GF-D8 (cell line): ENCODE data around the gene TSC1.
A peak's percentile ranks its signal among the peaks of the same experiment; 100 is the strongest.

Experiments used
- DNase-seq: peaks from one replicate; lab custom pipeline; 2025; lab: John Stamatoyannopoulos, UW

Gene TSC1

DNA sequence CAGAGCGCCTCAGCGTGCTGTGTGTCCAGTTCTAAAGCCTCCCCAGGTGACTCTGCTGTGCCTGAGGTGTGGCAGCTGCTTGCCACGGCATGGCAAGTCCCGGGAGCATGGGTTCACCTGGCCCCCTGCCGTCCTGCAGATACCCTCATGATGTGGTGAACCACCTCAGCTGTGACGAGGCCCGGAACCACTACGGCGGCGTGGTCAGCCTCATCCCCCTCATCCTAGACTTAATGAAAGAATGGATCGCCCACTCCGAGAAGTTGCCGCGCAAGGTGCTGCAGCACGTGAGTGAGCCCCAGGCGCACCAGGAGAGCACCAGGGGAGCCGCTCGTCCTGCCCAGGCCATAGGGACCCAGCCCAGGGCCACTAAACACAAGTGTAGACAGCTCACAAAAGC lies 56.3 kb downstream of the TSC1 start:
- DNase-seq = no peak

GRCh38 chr9:132887181-132888120 lies 57.0 kb downstream of the TSC1 start:
- no peak for DNase-seq

DNA sequence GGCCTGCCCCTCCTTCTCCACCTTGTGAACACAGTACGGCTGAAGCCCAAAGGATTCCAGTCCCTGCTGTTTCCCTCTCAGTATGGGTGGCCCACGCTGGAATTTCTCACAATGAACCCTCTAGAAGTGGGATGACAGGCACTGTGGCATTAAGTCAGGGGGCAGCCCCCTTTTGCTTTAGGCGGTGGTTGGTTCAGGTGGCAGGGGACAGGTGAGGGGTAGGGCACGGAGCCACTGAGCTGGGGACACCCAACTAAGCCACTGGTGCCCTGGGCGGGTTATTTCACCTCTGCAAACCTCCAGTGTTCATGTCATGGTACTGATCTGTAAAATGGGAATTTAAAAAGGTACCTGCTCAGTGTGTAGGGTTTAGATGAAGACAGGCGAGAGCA lies 58.1 kb downstream of the TSC1 start:
- DNase-seq = no peak

DNA sequence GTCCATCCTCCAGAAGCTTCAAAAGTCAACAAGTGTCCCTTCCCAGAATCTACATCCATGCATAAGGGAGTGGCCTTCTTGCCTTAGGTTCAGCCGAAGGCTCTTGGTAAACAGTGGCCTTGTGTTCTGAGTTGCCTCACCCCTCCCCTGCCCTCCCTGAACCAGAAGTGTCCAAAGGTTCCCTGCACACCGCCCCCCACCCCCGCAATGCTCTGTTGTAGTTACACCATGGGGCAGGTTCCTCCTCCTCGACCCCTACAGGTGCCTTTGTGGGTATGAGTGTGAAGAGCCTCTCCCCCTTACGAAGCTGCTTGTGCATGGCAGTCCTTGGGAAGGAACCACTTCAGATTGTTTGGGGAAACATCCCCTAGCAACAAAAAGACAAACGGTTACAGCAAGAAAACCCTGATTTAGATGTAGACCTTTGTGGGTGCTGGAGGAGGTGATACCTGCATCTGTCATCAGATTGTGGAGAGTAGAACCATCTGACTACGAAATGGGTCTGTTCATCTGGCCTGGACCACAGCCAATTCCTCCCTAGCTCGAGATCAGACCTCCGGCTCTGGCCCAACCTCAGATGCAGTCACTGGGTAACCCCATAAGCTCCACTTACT lies 58.6 kb downstream of the TSC1 start:
- DNase-seq = peak; percentile 33

DNA sequence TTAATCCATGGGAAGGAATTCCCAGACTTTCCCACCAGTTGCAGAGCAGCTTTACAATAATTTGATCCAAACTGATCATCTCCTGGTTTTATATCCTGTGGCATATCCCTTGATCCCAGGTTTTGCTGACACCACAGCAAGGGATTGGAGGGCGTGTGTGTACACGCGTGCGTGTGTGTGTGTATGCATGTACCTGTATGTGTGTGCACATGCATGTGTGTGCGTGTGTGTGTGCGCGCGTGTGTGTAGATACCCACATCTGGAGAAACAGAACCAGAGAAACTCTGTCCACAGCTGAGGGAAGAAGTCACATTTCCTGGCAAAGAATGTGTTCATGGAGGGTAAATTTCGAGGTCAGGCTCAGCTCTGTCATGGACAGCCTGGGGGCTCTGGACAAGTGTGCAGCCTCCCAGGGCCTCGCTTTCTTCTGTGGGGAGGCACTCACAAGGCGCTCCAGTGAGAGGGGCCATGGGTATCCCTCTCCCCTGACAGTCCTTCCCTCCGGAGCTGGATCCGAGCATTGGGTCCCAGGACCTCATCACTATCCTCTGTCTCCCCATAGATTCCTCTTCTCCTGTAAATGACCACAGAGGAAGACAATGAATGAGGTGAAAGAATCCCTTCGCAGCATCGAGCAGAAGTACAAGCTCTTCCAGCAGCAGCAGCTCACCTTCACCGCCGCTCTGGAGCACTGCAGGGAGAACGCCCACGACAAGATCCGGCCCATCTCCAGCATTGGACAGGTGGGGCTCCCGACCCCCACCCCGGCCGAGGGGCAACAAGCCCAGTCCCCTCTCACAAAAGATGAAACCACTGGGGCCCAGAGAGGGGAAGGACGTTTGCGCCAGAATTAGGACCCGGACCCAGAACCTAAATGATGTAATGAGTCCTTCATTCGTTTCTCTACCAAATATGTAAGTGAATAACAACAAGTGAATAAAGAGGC lies 60.8 kb downstream of the TSC1 start:
- DNase-seq = no peak

- DNase-seq = no peak
These were observed 61.8 kb downstream of the TSC1 start for GRCh38 chr9:132882616-132883015.

- peak; percentile 27 for DNase-seq
These were observed 62.6 kb downstream of the TSC1 start for GRCh38 chr9:132881826-132882225.

GRCh38 chr9:132880324-132880661 lies 64.1 kb downstream of the TSC1 start:
- no peak for DNase-seq

- peak; percentile 64 for DNase-seq
These were observed 64.7 kb downstream of the TSC1 start for GRCh38 chr9:132879457-132880323.

DNA sequence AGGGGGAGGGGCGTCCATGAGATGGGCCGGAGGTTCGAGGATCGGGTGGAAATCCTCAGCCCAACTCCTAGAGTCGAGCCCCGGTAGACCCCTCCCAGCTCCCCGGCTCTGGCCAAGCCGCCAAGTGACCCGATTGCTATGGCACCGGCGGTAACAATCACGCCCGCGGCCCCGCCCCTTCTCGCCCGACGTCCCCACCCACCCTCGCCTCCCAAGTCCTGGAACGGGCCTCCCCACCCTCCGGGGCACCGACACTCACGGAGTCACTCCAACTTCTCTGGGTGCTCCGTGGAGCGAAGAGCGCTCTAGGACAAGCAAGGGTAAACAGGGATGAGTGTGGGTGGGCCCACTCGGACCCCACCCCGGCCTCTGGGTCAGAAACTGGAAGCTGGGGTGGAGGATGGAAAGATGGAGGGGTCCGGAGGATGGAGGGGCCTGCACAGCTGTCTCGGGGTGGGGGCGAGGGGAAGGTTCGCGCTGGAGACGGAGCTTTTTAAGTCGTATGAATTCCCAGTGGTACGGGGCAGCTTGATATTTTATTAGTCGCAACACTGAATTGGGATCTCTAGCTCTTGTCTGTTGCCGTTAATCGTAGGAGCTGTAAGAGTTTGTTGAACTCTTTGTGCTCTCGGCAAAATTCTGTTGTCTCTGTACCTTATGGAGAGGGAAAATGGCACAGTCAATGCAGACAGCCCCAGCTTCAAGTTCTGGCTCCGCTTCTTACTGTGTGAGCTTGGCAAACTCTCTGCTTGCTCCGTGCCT lies 65.5 kb downstream of the TSC1 start, which contains the start of gene SPACA9:
Gene SPACA9, plus strand, starts transcription at position 204 of the 762 bp plus-strand sequence. CDS start 5,050 bp downstream, outside the sequence.
- DNase-seq = no peak

- no peak for DNase-seq
These were observed 66.4 kb downstream of the TSC1 start, which contains the start of gene AK8 for GRCh38 chr9:132877824-132878694. AK8 (minus strand) TSS chr9:132878284; CDS start chr9:132878255, 29 bp downstream.

- DNase-seq = no peak
These were observed 67.0 kb downstream of the TSC1 start for GRCh38 chr9:132877458-132877823.

GRCh38 chr9:132876849-132877248 lies 67.6 kb downstream of the TSC1 start:
- DNase-seq = no peak

DNA sequence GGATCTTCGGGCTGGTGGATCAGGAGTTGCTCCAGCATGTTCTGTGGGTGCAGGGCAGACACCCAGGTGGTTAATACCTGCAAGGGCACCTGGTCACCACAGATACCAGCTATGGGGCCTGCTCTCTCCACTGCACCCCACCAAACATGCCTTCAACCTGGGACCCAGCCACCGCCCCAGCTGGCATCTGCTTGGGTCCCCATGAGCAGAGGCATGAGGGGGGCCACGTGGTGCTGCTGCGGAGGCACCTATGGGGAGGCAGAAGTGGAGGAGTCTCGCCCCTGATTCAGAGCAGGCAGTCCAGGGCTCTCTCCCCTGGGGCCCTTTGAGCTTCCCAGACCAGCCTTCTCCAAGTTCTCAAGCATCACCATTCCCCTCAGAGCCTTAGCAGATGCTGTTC lies 69.3 kb downstream of the TSC1 start:
- DNase-seq = no peak

DNA sequence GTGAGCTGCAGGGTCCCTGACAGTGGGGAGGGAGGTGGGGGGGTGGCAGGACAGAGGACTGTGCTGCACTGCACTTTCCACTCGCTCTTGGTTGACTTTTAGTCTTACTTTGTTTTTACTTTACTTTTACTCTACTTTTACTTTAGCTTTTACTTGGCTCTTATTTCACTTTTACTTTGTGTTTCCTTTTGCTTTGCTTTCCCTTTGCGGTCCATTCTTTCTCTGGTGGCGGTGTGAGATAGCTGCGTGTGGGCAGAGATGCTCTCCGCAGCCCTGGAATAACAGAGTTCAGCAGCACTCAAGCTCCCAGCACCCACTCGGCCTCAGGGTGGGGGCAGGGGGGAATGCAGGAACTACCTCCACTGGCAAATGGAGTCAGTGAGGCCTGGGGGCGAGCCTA lies 71.0 kb downstream of the TSC1 start:
- DNase-seq = no peak

- DNase-seq = no peak
These were observed 75.2 kb downstream of the TSC1 start for GRCh38 chr9:132869266-132869665.

DNA sequence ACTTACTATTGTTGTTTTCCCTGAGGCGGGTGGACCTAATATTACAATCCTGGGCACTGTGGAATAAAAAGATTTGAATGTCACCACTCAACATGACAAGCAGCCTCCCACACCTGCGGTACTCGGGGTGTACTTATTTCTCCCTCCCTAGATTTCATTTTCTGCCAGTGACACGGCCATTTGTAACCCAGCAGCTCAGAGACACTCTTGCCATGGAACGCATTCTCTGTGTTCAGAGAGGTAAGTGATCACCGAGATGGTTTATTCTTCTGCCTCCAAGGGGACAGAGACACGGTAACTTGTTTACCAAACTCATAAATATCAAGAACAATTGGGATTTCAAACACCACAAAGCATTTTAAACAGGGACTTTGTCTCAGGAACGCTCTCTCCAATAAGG lies 77.5 kb downstream of the TSC1 start:
- DNase-seq = no peak

- no peak for DNase-seq
These were observed 79.7 kb downstream of the TSC1 start for GRCh38 chr9:132864691-132865090.

DNA sequence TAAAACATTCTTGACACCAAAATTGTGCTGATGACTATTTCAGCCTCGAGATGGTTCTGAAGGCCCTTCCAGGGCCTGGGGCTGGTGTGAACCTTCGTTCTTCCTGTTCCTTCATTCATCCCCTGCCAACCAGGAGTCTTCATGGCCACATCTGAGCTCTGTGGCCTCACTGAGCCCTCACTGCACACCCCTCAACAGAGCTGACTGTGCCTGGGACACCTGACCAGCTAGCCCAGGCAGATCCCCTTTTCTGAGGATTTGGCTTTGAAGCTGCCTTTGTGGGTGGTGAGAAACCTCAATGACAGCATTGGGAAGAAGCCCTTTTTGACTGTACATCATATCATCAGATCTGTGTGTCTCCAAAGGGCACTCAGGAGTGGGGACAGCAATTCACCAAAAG lies 80.1 kb downstream of the TSC1 start:
- DNase-seq = no peak

- DNase-seq = no peak
These were observed 81.3 kb downstream of the TSC1 start for GRCh38 chr9:132863096-132863495.
